Heart right ventricle (tissue), 16 donors: ENCODE measurements around the gene LRP1B. TPM values are rescaled to one million over a fixed set of nuclear protein-coding genes. Genes with fewer than 3 reads are reported as not detected.

Source experiments
- ATAC-seq, 8 donors: fragments of 200-7000 bp; cut with Tn5 transposase; one replicate each; pipeline ENCODE4 v1.9.1; 2020; ENCODE audit warnings: mild to moderate bottlenecking in 8 of 8, moderate library complexity in 8 of 8, moderate number of reproducible peaks in 1 of 8
- DNase-seq, 2 donors: peaks; one replicate each; pipeline ENCODE4 v3.0.0-alpha.2; 2020
- H3K27ac ChIP-seq, 10 donors: fragments of 200-600 bp; sonication (generic) in 2 of 10; one replicate each; pipeline versions ENCODE4 v1.5.0 to v1.8.0; 2020 to 2022; ENCODE audit warnings: mild to moderate bottlenecking in 3 of 10
- H3K27me3 ChIP-seq, 7 donors: fragments of 200-600 bp; one replicate each; pipeline ENCODE4 v1.8.0; 2021 to 2022; ENCODE audit warnings: mild to moderate bottlenecking in 2 of 7
- H3K36me3 ChIP-seq, 9 donors: fragments of 200-600 bp; sonication (generic) in 1 of 9; one replicate each; pipeline versions ENCODE4 v1.5.0 to v1.8.0; 2020 to 2022; ENCODE audit warnings: mild to moderate bottlenecking in 2 of 9
- H3K4me1 ChIP-seq, 9 donors: fragments of 200-600 bp; sonication (generic) in 1 of 9; one replicate each; pipeline versions ENCODE4 v1.5.0 to v1.8.0; 2020 to 2022; ENCODE audit warnings: mild to moderate bottlenecking in 4 of 9
- H3K4me3 ChIP-seq, 10 donors: fragments of 200-600 bp; sonication (generic) in 2 of 10; one replicate each; pipeline versions ENCODE4 v1.5.0 to v1.8.0; 2020 to 2022; ENCODE audit warnings: mild to moderate bottlenecking in 7 of 10, moderate library complexity in 2 of 10
- H3K9me3 ChIP-seq, 11 donors: fragments of 200-600 bp in 10 of 11; sonication (generic) in 2 of 11; one replicate each; pipeline versions ENCODE4 v1.5.0 to v1.8.0; 2013 to 2022; ENCODE audit warnings: mild to moderate bottlenecking in 2 of 11, control low read depth in 1 of 11, moderate library complexity in 1 of 11
- WGBS, 2 donors: extraction: QIAGEN DNeasy Blood & Tissue Kit; methylation state at CpG; one replicate each; pipeline ENCODE4 v1.1.7; 2013; ENCODE audit warnings: inconsistent platforms in 1 of 2; 5-methylcytosine and 5-hydroxymethylcytosine counted together
- intact Hi-C, 10 donors: fragments of 100-400 bp; cut with DNase I; formaldehyde crosslinking; loops; one replicate each; pipeline versions ENCODE4 v1.11.1 to v1.14.2; 2022
- polyA plus RNA-seq, 2 donors: library from polyadenylated mRNA; stranded (reverse); fragments of 200-250 nt; gene quantifications; one replicate each; pipeline ENCODE4 v1.2.3, GENCODE V29; 2013
- total RNA-seq, 10 donors: library from RNA; stranded (reverse); fragmentation: NEBNext Ultra II Directional in 3 of 10; extraction: Animal tissue kit (Norgen Biotek cat#: 25700) in 3 of 10; gene quantifications; one replicate each; pipeline versions ENCODE4 v1.2.1 to v1.2.4, GENCODE V29; 2021 to 2023
- TF ChIP-seq, protein P1 (sequence below), 9 donors: fragments of 200-600 bp; sonication (generic) in 2 of 9; IDR thresholded peaks; one replicate each; pipeline versions ENCODE4 v1.5.0 to v1.8.0; 2021 to 2022; ENCODE audit warnings: antibody characterized with exemption in 9 of 9, mild to moderate bottlenecking in 5 of 9, moderate library complexity in 1 of 9
- donor health status: Arrhythmogenic right ventricular cardiomyopathy.
- donor health status: ischemic (EF 13 %, LVEDD 7.1; RV severe dilation, severe dysfunction).
- donor health status: healthy with polysubstance abuse.
- donor health status: DM: no; HTN: yes; CAD: no.
- donor health status: DM: no; HTN: no; CAD: no.
- donor health status: ischemic (EF 25% LVEDD 6.9; RV normal size, moderate dysfunction).
- donor health status: ischemic (EF 25% LVEDD 5.7; RV mildly dilated, moderate dysfunction).
- donor health status: healthy.
- donor health status: DM: yes; HTN: yes; CAD: no.
- donor health status: Ischemic cardiomyopathy.
- donor health status: ischemic (EF 35%, LVEDD 5.7; RV mildly dilated, moderate dysfunction).
- donor health status: nonischemic (EF 11% LVEDD 7.7; RV severe dilation, severe dysfunction).
- donor health status: DM: yes; HTN: yes; CAD: no.
- donor health status: PGD.
- donor health status: ischemic (EF 29% LVEDD 5.4; RV normal size, mild dysfunction).
- donor health status: nonischemic (EF 23%, LVEDD 6.1; RV moderate dilation, normal function).

The LRP1B gene
- total and polyA plus RNA-seq, 12 donors: 0.02 to 0.27 (median 0.14) TPM; not detected in 1

GRCh38 chr2:141856215-141856919 lies 274.4 kb downstream of the LRP1B start:
- no peaks in the 10 kb centered on the region for H3K36me3 ChIP-seq
- H3K9me3 ChIP-seq: peaks cover 0 to 3% (median 0%) of the 10 kb centered on the region in 11 donors
- 86 to 87% methylated on average over 5 of the region's 5 CpGs for WGBS, 2 donors
- no peaks in the 10 kb centered on the region for H3K4me1 ChIP-seq
- no peaks in the 10 kb centered on the region for H3K27me3 ChIP-seq
- H3K4me3 ChIP-seq: no peak overlapping the region
- ATAC-seq: no peak
- no peak overlapping the region for H3K27ac ChIP-seq
- TF ChIP-seq, protein P1, sequence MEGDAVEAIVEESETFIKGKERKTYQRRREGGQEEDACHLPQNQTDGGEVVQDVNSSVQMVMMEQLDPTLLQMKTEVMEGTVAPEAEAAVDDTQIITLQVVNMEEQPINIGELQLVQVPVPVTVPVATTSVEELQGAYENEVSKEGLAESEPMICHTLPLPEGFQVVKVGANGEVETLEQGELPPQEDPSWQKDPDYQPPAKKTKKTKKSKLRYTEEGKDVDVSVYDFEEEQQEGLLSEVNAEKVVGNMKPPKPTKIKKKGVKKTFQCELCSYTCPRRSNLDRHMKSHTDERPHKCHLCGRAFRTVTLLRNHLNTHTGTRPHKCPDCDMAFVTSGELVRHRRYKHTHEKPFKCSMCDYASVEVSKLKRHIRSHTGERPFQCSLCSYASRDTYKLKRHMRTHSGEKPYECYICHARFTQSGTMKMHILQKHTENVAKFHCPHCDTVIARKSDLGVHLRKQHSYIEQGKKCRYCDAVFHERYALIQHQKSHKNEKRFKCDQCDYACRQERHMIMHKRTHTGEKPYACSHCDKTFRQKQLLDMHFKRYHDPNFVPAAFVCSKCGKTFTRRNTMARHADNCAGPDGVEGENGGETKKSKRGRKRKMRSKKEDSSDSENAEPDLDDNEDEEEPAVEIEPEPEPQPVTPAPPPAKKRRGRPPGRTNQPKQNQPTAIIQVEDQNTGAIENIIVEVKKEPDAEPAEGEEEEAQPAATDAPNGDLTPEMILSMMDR (IDR thresholded peaks at IDR 0.05): no peak
- intact Hi-C loops: no loop called here
- DNase-seq: no peak

DNA sequence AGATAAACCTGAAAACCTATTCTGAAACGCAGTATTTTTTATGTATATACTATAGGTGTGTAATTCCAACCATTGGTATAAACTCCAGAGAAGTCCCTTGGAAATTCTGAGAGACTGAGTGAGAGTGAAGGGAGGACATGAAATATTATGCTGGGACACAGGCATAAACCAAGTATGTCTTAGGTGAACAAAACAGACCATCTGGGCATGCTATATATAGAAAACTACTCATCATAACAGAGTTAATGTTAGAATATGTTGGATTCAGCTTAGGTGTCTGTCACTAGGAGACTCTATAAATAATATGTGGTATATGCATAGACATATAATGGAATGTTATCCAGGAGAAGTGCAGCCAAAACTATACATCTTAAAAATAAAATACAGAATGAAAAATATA lies 282.6 kb downstream of the LRP1B start:
- Histone ChIP-seq H3K36me3 (no peaks in the 10 kb centered on the region), H3K4me3 (no peak overlapping the region), H3K4me1 (no peaks in the 10 kb centered on the region), H3K27me3 (no peaks in the 10 kb centered on the region), H3K27ac (no peak overlapping the region), H3K9me3 (no peaks in the 10 kb centered on the region)
- TF ChIP-seq, protein P1 (IDR thresholded peaks at IDR 0.05): no peak
- no peak for DNase-seq
- no peak for ATAC-seq
- intact Hi-C loops: no loop called here
- 69 to 81% methylated on average over 1 of the region's 1 CpG for WGBS, 2 donors

DNA sequence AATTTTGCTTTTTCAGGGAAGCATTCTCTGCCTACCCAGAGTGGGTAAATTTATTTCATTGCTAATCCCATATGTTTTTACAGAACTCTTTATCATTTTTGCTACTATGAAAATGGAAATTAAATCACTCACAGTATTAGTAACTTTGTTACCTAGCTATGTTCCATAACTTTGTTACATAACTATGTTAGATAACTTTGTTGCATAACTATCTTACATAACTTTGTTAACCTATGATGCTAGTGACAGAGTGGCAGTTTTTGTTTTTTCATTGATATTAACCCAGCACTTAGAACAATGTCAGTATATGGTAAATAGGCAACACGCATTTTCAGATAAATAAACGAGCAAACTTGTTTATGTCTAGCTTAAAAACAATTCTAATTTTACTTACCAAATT lies 286.6 kb downstream of the LRP1B start:
- Histone ChIP-seq H3K4me3 (no peak overlapping the region), H3K4me1 (no peaks in the 10 kb centered on the region), H3K27ac (no peak overlapping the region), H3K36me3 (no peaks in the 10 kb centered on the region), H3K27me3 (no peaks in the 10 kb centered on the region), H3K9me3 (no peaks in the 10 kb centered on the region)
- intact Hi-C loops: no loop called here
- TF ChIP-seq, protein P1 (IDR thresholded peaks at IDR 0.05): no peak
- DNase-seq (no peak), ATAC-seq (no peak)
- 76 to 91% methylated on average over 2 of the region's 2 CpGs for WGBS, 2 donors

GRCh38 chr2:141835103-141835502 lies 295.7 kb downstream of the LRP1B start:
- Histone ChIP-seq H3K36me3 (no peaks in the 10 kb centered on the region), H3K4me1 (no peaks in the 10 kb centered on the region), H3K4me3 (no peak overlapping the region), H3K27ac (no peak overlapping the region), H3K27me3 (no peaks in the 10 kb centered on the region), H3K9me3 (peaks cover 0 to 3% (median 0%) of the 10 kb centered on the region in 11 donors)
- ATAC-seq: no peak
- TF ChIP-seq, protein P1 (IDR thresholded peaks at IDR 0.05): no peak
- WGBS, 2 donors: 76% methylated on average over 1 of the region's 1 CpG
- intact Hi-C loops: no loop called here
- DNase-seq: no peak
